GM12878 (cell line): ENCODE measurements around the gene DHRS1. TPM values are rescaled to one million over a fixed set of nuclear protein-coding genes. Genes with fewer than 3 reads are reported as not detected.

Experiments used
- ATAC-seq: fragments of 200-7000 bp; cut with Tn5 transposase; 3 replicates; pipeline ENCODE4 v1.9.1; 2020; ENCODE audit warnings: mild to moderate bottlenecking, moderate library complexity
- BruUV-seq: library from RNA; stranded (reverse); fragments of 400-500 nt; replicated peaks from 2 replicates; lab custom pipeline; 2021; lab: Mats Ljungman, UMichigan
- CTCF ChIA-PET: fragments of 300-600 bp; sonication (Branson Sonifier 250); formaldehyde crosslinking; extraction: SDS; loops from one replicate; lab custom pipeline; 2021; ENCODE audit warnings: inconsistent platforms; lab: Yijun Ruan, JAX
- POLR2A ChIA-PET: fragments of 350-600 bp; formaldehyde crosslinking; extraction: SDS; loops from one replicate; lab custom pipeline; 2021; ENCODE audit warnings: inconsistent platforms; lab: Charles Lee
- RAD21 ChIA-PET: fragments of 300-600 bp; sonication (Branson Sonifier 250); formaldehyde crosslinking; loops from one replicate; lab custom pipeline; 2023; ENCODE audit warnings: antibody characterized with exemption; ENCODE audit not compliant: unreplicated experiment; lab: Charles Lee
- SMC1A ChIA-PET: fragments of 300-600 bp; sonication (Branson Sonifier 250); formaldehyde crosslinking; loops from one replicate; lab custom pipeline; 2023; ENCODE audit not compliant: unreplicated experiment, uncharacterized antibody; lab: Charles Lee
- DNase-seq: peaks from one replicate; pipeline ENCODE4 v3.0.0-alpha.2; 2011; ENCODE audit warnings: low read depth, low spot score
- FAIRE-seq: peaks from 3 replicates; lab custom pipeline; 2011; peaks lifted over from hg19 to GRCh38; lab: Jason Lieb, UNC
- H2AFZ ChIP-seq: 2 replicates; pipeline ENCODE4 v1.6.0; 2011; ENCODE audit warnings: low read depth, low read length, control low read depth; ENCODE audit not compliant: control insufficient read depth
- H3K27ac ChIP-seq: 2 replicates; pipeline ENCODE4 v1.5.1; 2011; ENCODE audit warnings: control low read depth; ENCODE audit not compliant: control insufficient read depth, insufficient read depth
- H3K27me3 ChIP-seq, 2 experiments: replicated peaks in 1 of 2; 2 replicates each; pipeline versions ENCODE4 v1.6.0 to v1.6.1; 2011; ENCODE audit warnings: low read length in 1 of 2; ENCODE audit not compliant: control insufficient read depth in 2 of 2, insufficient read depth in 2 of 2
- H3K36me3 ChIP-seq, 2 experiments: 2 replicates each; pipeline ENCODE4 v1.5.1; 2011; ENCODE audit warnings: low read length in 1 of 2; ENCODE audit not compliant: control insufficient read depth in 2 of 2, insufficient read depth in 2 of 2
- H3K4me1 ChIP-seq: 2 replicates; pipeline ENCODE4 v1.6.1; 2011; ENCODE audit warnings: mild to moderate bottlenecking, low read length, moderate library complexity, mixed read lengths; ENCODE audit not compliant: control insufficient read depth, insufficient read depth
- H3K4me2 ChIP-seq: 2 replicates; pipeline ENCODE4 v1.6.0; 2011; ENCODE audit warnings: control low read depth; ENCODE audit not compliant: control insufficient read depth, insufficient read depth
- H3K4me3 ChIP-seq: fragments of 200-600 bp; sonication (generic); 2 replicates; pipeline ENCODE4 v1.5.1; 2016
- H3K79me2 ChIP-seq: 2 replicates; pipeline ENCODE4 v1.6.0; 2011; ENCODE audit warnings: low read length; ENCODE audit not compliant: control insufficient read depth, insufficient read depth
- H3K9ac ChIP-seq: 2 replicates; pipeline ENCODE4 v1.8.0; 2011; ENCODE audit warnings: low read length, control low read depth, mixed read lengths; ENCODE audit not compliant: control insufficient read depth, insufficient read depth
- H3K9me3 ChIP-seq: replicated peaks from 3 replicates; pipeline ENCODE4 v1.5.1; 2011; ENCODE audit warnings: mild to moderate bottlenecking, low read length; ENCODE audit not compliant: control insufficient read depth, insufficient read depth
- H4K20me1 ChIP-seq: 2 replicates; pipeline ENCODE4 v1.6.0; 2011; ENCODE audit not compliant: control insufficient read depth, insufficient read depth
- ASH2L ChIP-seq: fragments of 300-600, 200-600 bp; sonication (generic); IDR thresholded peaks from 2 replicates; pipeline ENCODE4 v1.6.1; 2017; ENCODE audit warnings: low read depth, mild to moderate bottlenecking, borderline replicate concordance
- EED ChIP-seq: sonication (generic); IDR thresholded peaks from 2 replicates; pipeline ENCODE4 v1.6.1; 2016; ENCODE audit warnings: antibody characterized with exemption, low read depth
- EP300 ChIP-seq, 2 experiments: fragments of 150-350 bp in 1 of 2; IDR thresholded peaks; 2 replicates each; pipeline ENCODE4 v1.6.1; 2011 to 2012; ENCODE audit warnings: low read depth in 2 of 2, low read length in 2 of 2, borderline replicate concordance in 1 of 2, improper control_type of control experiment in 1 of 2, inconsistent platforms in 1 of 2; ENCODE audit not compliant: control insufficient read depth in 1 of 2
- ETV6 ChIP-seq, 2 experiments: fragments of 450-650 bp in 1 of 2; IDR thresholded peaks in 1 of 2; conservative IDR thresholded peaks in 1 of 2; 2 replicates each; pipeline ENCODE4 v1.6.1; 2014; ENCODE audit warnings: antibody characterized with exemption in 1 of 2, borderline replicate concordance in 1 of 2, low read depth in 1 of 2, mild to moderate bottlenecking in 1 of 2, moderate library complexity in 1 of 2
- IKZF1 ChIP-seq: fragments of 450-650 bp; conservative IDR thresholded peaks from 2 replicates; pipeline ENCODE4 v1.6.1; 2017; ENCODE audit warnings: antibody characterized with exemption, mild to moderate bottlenecking
- IKZF2 ChIP-seq, 2 experiments: fragments of 450-650 bp; IDR thresholded peaks; 2 replicates each; pipeline ENCODE4 v1.6.1; 2017; ENCODE audit warnings: mild to moderate bottlenecking in 2 of 2, moderate library complexity in 2 of 2
- NBN ChIP-seq: fragments of 450-650 bp; IDR thresholded peaks from 2 replicates; pipeline ENCODE4 v1.6.1; 2016
- RAD21 ChIP-seq: IDR thresholded peaks from 2 replicates; pipeline ENCODE4 v1.6.1; 2011; ENCODE audit warnings: mild to moderate bottlenecking, low read depth, low read length, moderate library complexity; ENCODE audit not compliant: insufficient read depth
- RAD51 ChIP-seq: fragments of 450-650 bp; IDR thresholded peaks from 2 replicates; pipeline ENCODE4 v1.6.1; 2016; ENCODE audit warnings: moderate library complexity, mild to moderate bottlenecking, inconsistent platforms
- SPI1 ChIP-seq: IDR thresholded peaks from 2 replicates; pipeline ENCODE4 v1.6.1; 2011; ENCODE audit warnings: low read depth, mild to moderate bottlenecking, low read length, moderate library complexity, borderline replicate concordance; ENCODE audit not compliant: insufficient read depth
- SREBF2 ChIP-seq: IDR thresholded peaks from 2 replicates; pipeline ENCODE4 v1.6.1; 2012; ENCODE audit warnings: mild to moderate bottlenecking, low read length
- WGBS: methylation state at CpG from one replicate; pipeline ENCODE4 v1.1.6; 2016; ENCODE audit warnings: low lambda C conversion rate; ENCODE audit not compliant: insufficient replicate concordance, insufficient coverage; ENCODE audit errors: missing lambda C conversion rate; 5-methylcytosine and 5-hydroxymethylcytosine counted together
- in situ Hi-C: fragments of 300-500 bp; cut with MboI; formaldehyde crosslinking; loops from 9 replicates; pipeline ENCODE4 v1.14.3; 2018; ENCODE audit warnings: mixed read lengths
- intact Hi-C: fragments of 100-400 bp; cut with micrococcal nuclease; formaldehyde crosslinking; loops from one replicate; pipeline ENCODE4 v1.14.2; 2022; ENCODE audit not compliant: unreplicated experiment
- polyA plus RNA-seq, 11 experiments: library from polyadenylated mRNA; depleted of rRNA in 4 of 11; unstranded in 6 of 11; stranded (reverse) in 5 of 11; fragments of >200 nt; fragmentation: Nextera tagmentation in 4 of 11; fragmentation: Illumina TruSeq in 1 of 11; extraction: Ambion mirVana in 4 of 11; extraction: Trizol in 1 of 11; gene quantifications; 1 replicate in 1 of 11; 2 replicates in 10 of 11; pipeline versions ENCODE4 v1.2.1 to v1.2.3, GENCODE V29; 2011 to 2016; ENCODE audit warnings: inconsistent platforms in 2 of 11, missing spikeins in 2 of 11, low read depth in 1 of 11
- total RNA-seq, 4 experiments: library from RNA; depleted of rRNA in 3 of 4; stranded (reverse); fragments of >200 nt in 3 of 4; fragmentation: Illumina TruSeq in 1 of 4; extraction: Trizol in 1 of 4; gene quantifications; 2 replicates each; pipeline versions ENCODE4 v1.2.1 to v1.2.3, GENCODE V29; 2013 to 2021
- TF ChIP-seq, protein P1 (sequence below): IDR thresholded peaks from 2 replicates; pipeline ENCODE4 v1.6.1; 2012; ENCODE audit warnings: low read depth, low read length, improper control_type of control experiment
- TF ChIP-seq, protein P2 (sequence below), 3 experiments: IDR thresholded peaks in 2 of 3; conservative IDR thresholded peaks in 1 of 3; 2 replicates each; pipeline ENCODE4 v1.5.1; 2011; ENCODE audit warnings: low read depth in 3 of 3, low read length in 3 of 3, mild to moderate bottlenecking in 3 of 3, control low read depth in 2 of 3, moderate library complexity in 2 of 3, inconsistent platforms in 1 of 3, mixed read lengths in 1 of 3; ENCODE audit not compliant: control insufficient read depth in 2 of 3, insufficient read depth in 1 of 3; ENCODE audit errors: extremely low read depth in 1 of 3

DHRS1 gene
- total and polyA plus RNA-seq, 10 of the 15 experiments (the other 5 are each of a cell fraction or from before 2014, with no cell fraction given) = 12.1 to 45.0 (median 25.7) TPM

- ChIA-PET RAD21 (interaction anchor here (0.7 to 4.8 kb wide), 8 partner anchors 8 to 36 kb away, joined by 3 to 34 read pairs (median 14); partner anchors contain the start of genes CIDEB, LTB4R, RABGGTA and TINF2), POLR2A (interaction anchor here (0.6 to 3.0 kb wide), 13 partner anchors 8 to 182 kb away, joined by 3 to 15 read pairs (median 4); partner anchors contain the start of genes RABGGTA and TINF2), SMC1A (interaction anchor here (0.6 to 11.8 kb wide), 11 partner anchors 9 to 60 kb away, joined by 3 to 115 read pairs (median 5); partner anchors contain the start of genes DHRS1, NOP9, RABGGTA and RIPK3), CTCF (interaction anchor here (0.6 to 17.1 kb wide), 8 partner anchors 9 to 1359 kb away, joined by 3 to 269 read pairs (median 14); partner anchors contain the start of genes CHMP4A, CIDEB, DHRS1 and NOP9)
- 24% methylated on average over 10 of the region's 11 CpGs for WGBS
- Histone ChIP-seq H2AFZ (peak overlapping the region; percentile 60), H4K20me1 (no peaks in the 10 kb centered on the region), H3K9ac (no peak overlapping the region), H3K9me3 (no peaks in the 10 kb centered on the region; the same call in 2 of the 3 replicates), H3K36me3 (no peaks in the 10 kb centered on the region), H3K4me1 (peaks cover 43% of the 10 kb centered on the region), H3K4me3 (no peak overlapping the region; the same call in 1 of the 2 replicates), H3K4me2 (peak overlapping the region; percentile 39), H3K27ac (peak overlapping the region; percentile 53), H3K27me3 (no peaks in the 10 kb centered on the region), H3K79me2 (peaks cover 2% of the 10 kb centered on the region; the same call in 1 of the 2 replicates)
- ATAC-seq = peak; percentile 88
- peak; percentile 59 for FAIRE-seq
- in situ Hi-C loops (no loop called here), intact Hi-C loops (loop anchor here (1.0 kb wide), 1 partner anchor 18 kb away; no protein-coding TSS in a partner anchor)
- DNase-seq = peak; percentile 64
- BruUV-seq = no TSS peak
- TF ChIP-seq EED (peak; percentile 51), RAD51 (peak; percentile 72; the same call in 1 of the 2 replicates), NBN (0 out of 2 replicates have a peak, but pooled peaks have one; percentile 37), ASH2L (peak; percentile 36; the same call in 1 of the 2 replicates), SREBF2 (no peak), SPI1 (peak; percentile 66; the same call in 1 of the 2 replicates), IKZF1 (peak; percentile 53), ETV6 (conservative IDR thresholded peaks at IDR 0.05 in 1 of 2, IDR thresholded peaks at IDR 0.05 in 1 of 2; ENCODE audit: borderline replicate concordance in 1 of 2, low read depth in 1 of 2) (0 out of 4 replicates have a peak, but pooled peaks of 1 of the 2 experiments have one; percentile 12), IKZF2 (IDR thresholded peaks at IDR 0.05) (peak; percentile 53 to 57), RAD21 (0 out of 2 replicates have a peak, but pooled peaks have one; percentile 29), EP300 (IDR thresholded peaks at IDR 0.05; ENCODE audit: borderline replicate concordance in 1 of 2, control insufficient read depth in 1 of 2, low read depth in 2 of 2, low read length in 2 of 2) (0 out of 4 replicates have a peak, but pooled peaks of 1 of the 2 experiments have one; percentile 4)
- TF ChIP-seq, protein P1, sequence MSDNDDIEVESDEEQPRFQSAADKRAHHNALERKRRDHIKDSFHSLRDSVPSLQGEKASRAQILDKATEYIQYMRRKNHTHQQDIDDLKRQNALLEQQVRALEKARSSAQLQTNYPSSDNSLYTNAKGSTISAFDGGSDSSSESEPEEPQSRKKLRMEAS = peak; percentile 41; the same call in 1 of the 2 replicates
- TF ChIP-seq, protein P2, sequence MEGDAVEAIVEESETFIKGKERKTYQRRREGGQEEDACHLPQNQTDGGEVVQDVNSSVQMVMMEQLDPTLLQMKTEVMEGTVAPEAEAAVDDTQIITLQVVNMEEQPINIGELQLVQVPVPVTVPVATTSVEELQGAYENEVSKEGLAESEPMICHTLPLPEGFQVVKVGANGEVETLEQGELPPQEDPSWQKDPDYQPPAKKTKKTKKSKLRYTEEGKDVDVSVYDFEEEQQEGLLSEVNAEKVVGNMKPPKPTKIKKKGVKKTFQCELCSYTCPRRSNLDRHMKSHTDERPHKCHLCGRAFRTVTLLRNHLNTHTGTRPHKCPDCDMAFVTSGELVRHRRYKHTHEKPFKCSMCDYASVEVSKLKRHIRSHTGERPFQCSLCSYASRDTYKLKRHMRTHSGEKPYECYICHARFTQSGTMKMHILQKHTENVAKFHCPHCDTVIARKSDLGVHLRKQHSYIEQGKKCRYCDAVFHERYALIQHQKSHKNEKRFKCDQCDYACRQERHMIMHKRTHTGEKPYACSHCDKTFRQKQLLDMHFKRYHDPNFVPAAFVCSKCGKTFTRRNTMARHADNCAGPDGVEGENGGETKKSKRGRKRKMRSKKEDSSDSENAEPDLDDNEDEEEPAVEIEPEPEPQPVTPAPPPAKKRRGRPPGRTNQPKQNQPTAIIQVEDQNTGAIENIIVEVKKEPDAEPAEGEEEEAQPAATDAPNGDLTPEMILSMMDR (IDR thresholded peaks at IDR 0.05 in 2 of 3, conservative IDR thresholded peaks at IDR 0.05 in 1 of 3; ENCODE audit: control insufficient read depth in 2 of 3, extremely low read depth in 1 of 3, insufficient read depth in 1 of 3, low read depth in 3 of 3, low read length in 3 of 3) = peak; percentile 44 to 47 (median 44); a peak in 5 of 6 replicates
Observed at GRCh38 chr14:24279301-24280186, 20.0 kb downstream of the DHRS1 start.
